ENCODE measurements around the gene SIPA1.

DNA sequence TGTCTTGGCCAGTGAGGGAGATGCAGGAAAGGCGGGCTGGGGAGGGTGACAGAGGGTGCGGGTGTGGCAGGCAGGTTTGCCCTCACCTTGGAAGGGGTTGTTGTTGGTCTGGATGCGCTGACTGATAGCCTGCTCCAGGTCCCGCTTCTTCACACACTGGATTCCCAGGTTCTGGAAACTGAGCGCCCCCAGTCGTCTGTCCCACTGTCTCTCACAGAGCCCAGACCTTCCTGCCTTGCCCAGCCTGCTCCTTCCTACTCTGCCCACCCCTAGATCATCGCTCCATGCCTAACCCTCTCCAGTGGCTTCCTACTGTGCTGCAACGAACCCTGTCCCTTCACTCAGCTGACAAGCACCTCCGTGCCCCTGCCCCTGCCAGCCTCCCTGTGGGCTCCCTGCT lies 22.1 kb downstream of the SIPA1 start:
- TF ChIP-seq, protein P1, sequence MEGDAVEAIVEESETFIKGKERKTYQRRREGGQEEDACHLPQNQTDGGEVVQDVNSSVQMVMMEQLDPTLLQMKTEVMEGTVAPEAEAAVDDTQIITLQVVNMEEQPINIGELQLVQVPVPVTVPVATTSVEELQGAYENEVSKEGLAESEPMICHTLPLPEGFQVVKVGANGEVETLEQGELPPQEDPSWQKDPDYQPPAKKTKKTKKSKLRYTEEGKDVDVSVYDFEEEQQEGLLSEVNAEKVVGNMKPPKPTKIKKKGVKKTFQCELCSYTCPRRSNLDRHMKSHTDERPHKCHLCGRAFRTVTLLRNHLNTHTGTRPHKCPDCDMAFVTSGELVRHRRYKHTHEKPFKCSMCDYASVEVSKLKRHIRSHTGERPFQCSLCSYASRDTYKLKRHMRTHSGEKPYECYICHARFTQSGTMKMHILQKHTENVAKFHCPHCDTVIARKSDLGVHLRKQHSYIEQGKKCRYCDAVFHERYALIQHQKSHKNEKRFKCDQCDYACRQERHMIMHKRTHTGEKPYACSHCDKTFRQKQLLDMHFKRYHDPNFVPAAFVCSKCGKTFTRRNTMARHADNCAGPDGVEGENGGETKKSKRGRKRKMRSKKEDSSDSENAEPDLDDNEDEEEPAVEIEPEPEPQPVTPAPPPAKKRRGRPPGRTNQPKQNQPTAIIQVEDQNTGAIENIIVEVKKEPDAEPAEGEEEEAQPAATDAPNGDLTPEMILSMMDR (IDR thresholded peaks at IDR 0.05), result no peak
- no peak for TF ChIP-seq ZFX (IDR thresholded peaks at IDR 0.05; ENCODE audit: borderline replicate concordance)

All from 22Rv1 (cell line).